Activated CD8-positive, alpha-beta memory T cell treated with anti-CD3 and anti-CD28 coated beads, Interleukin-2, amount 10 ng/mL, durations not matched to agents 7 days and 5 days (primary cell): ENCODE results near the gene ARHGEF33. TPM values are rescaled to one million over a fixed set of nuclear protein-coding genes. Genes with fewer than 3 reads are reported as not detected.

Experiments used
- ATAC-seq: fragments of 150-1000 bp; cut with Tn5 transposase; one replicate; pipeline ENCODE4 v1.10.0; 2021; ENCODE audit warnings: moderate library complexity
- CTCF ChIA-PET: fragments of 350-600 bp; sonication (Branson Sonifier 250); formaldehyde crosslinking; loops from one replicate; lab custom pipeline; 2021; ENCODE audit warnings: antibody characterized with exemption; lab: Charles Lee
- DNase-seq: peaks from one replicate; pipeline ENCODE4 v3.0.0-alpha.2; 2020
- H3K27ac Mint-ChIP-seq: one replicate; pipeline ENCODE4 v1.8.0; 2021; ENCODE audit warnings: mild to moderate bottlenecking, mixed read lengths
- H3K27me3 Mint-ChIP-seq: one replicate; pipeline ENCODE4 v1.8.0; 2021; ENCODE audit warnings: mixed read lengths
- H3K36me3 Mint-ChIP-seq: one replicate; pipeline ENCODE4 v1.8.0; 2021; ENCODE audit warnings: mild to moderate bottlenecking, mixed read lengths
- H3K4me1 Mint-ChIP-seq: one replicate; pipeline ENCODE4 v1.8.0; 2021; ENCODE audit warnings: mixed read lengths
- H3K4me3 Mint-ChIP-seq: one replicate; pipeline ENCODE4 v1.8.0; 2021; ENCODE audit warnings: mild to moderate bottlenecking, moderate library complexity, mixed read lengths
- H3K9me3 Mint-ChIP-seq: one replicate; pipeline ENCODE4 v1.8.0; 2022; ENCODE audit warnings: low read depth, mixed read lengths
- total RNA-seq, 2 experiments: library from RNA; stranded (reverse); gene quantifications; one replicate each; pipeline ENCODE4 v1.2.3, GENCODE V29; 2021

The ARHGEF33 gene
- total RNA-seq, 2 experiments from 2014 or later = 0.59 to 1.0 TPM

- Mint-ChIP-seq H3K4me3 (no peak overlapping the region), H3K4me1 (no peaks in the 10 kb centered on the region), H3K27me3 (peaks cover 4% of the 10 kb centered on the region), H3K9me3 (no peaks in the 10 kb centered on the region), H3K36me3 (no peaks in the 10 kb centered on the region), H3K27ac (no peak overlapping the region)
- CTCF ChIA-PET = no interaction called here
- ATAC-seq (no peak), DNase-seq (no peak)
Observed at GRCh38 chr2:38887902-38888554, 1.6 kb upstream of the ARHGEF33 start.

GRCh38 chr2:38889045-38889444 is 630 bp upstream of the ARHGEF33 start:
- no peak for ATAC-seq
- no peaks in the 10 kb centered on the region for H3K36me3 Mint-ChIP-seq
- no peak overlapping the region for H3K27ac Mint-ChIP-seq
- H3K27me3 Mint-ChIP-seq = peaks cover 4% of the 10 kb centered on the region
- H3K4me1 Mint-ChIP-seq = no peaks in the 10 kb centered on the region
- CTCF ChIA-PET = no interaction called here
- no peak overlapping the region for H3K4me3 Mint-ChIP-seq
- DNase-seq = no peak
- H3K9me3 Mint-ChIP-seq = no peaks in the 10 kb centered on the region

GRCh38 chr2:38892819-38893218 is 3.1 kb downstream of the ARHGEF33 start:
- CTCF ChIA-PET = no interaction called here
- no peak for ATAC-seq

GRCh38 chr2:38898256-38898655 is 8.6 kb downstream of the ARHGEF33 start:
- H3K36me3 Mint-ChIP-seq = no peaks in the 10 kb centered on the region
- H3K9me3 Mint-ChIP-seq = no peaks in the 10 kb centered on the region
- CTCF ChIA-PET = interaction anchor here (1.1 kb wide), 1 partner anchor 390 kb away, joined by 3 read pairs; no protein-coding TSS in a partner anchor
- peaks cover 12% of the 10 kb centered on the region for H3K27me3 Mint-ChIP-seq
- H3K27ac Mint-ChIP-seq = no peak overlapping the region
- H3K4me1 Mint-ChIP-seq = no peaks in the 10 kb centered on the region
- ATAC-seq (no peak), DNase-seq (no peak)
- H3K4me3 Mint-ChIP-seq = no peak overlapping the region

More at GRCh38 chr2:38892819-38893218, 3.1 kb downstream of the ARHGEF33 start:
- no peak overlapping the region for H3K27ac Mint-ChIP-seq
- no peak for DNase-seq
- H3K4me3 Mint-ChIP-seq = no peak overlapping the region
- H3K27me3 Mint-ChIP-seq = peaks cover 10% of the 10 kb centered on the region
- no peaks in the 10 kb centered on the region for H3K9me3 Mint-ChIP-seq
- no peaks in the 10 kb centered on the region for H3K36me3 Mint-ChIP-seq
- no peaks in the 10 kb centered on the region for H3K4me1 Mint-ChIP-seq

- H3K27ac Mint-ChIP-seq = no peak overlapping the region
- H3K4me1 Mint-ChIP-seq = no peaks in the 10 kb centered on the region
- H3K4me3 Mint-ChIP-seq = no peak overlapping the region
- no peaks in the 10 kb centered on the region for H3K9me3 Mint-ChIP-seq
- H3K36me3 Mint-ChIP-seq = no peaks in the 10 kb centered on the region
- CTCF ChIA-PET = no interaction called here
- ATAC-seq (no peak), DNase-seq (no peak)
- peaks cover 12% of the 10 kb centered on the region for H3K27me3 Mint-ChIP-seq
Observed at GRCh38 chr2:38900726-38901125, 11.1 kb downstream of the ARHGEF33 start.

- ATAC-seq (no peak), DNase-seq (no peak)
- Mint-ChIP-seq H3K4me3 (no peak overlapping the region), H3K36me3 (no peaks in the 10 kb centered on the region), H3K9me3 (no peaks in the 10 kb centered on the region), H3K27me3 (peaks cover under 1% of the 10 kb centered on the region), H3K27ac (no peak overlapping the region), H3K4me1 (peaks cover 16% of the 10 kb centered on the region)
- CTCF ChIA-PET = interaction anchor here (1.4 kb wide), 1 partner anchor 9 kb away, joined by 4 read pairs; no protein-coding TSS in a partner anchor
Observed at GRCh38 chr2:38905251-38905650, 15.6 kb downstream of the ARHGEF33 start.

- Mint-ChIP-seq H3K4me3 (no peak overlapping the region), H3K9me3 (no peaks in the 10 kb centered on the region), H3K36me3 (no peaks in the 10 kb centered on the region), H3K4me1 (peaks cover 16% of the 10 kb centered on the region), H3K27ac (no peak overlapping the region), H3K27me3 (no peaks in the 10 kb centered on the region)
- no peak for ATAC-seq
- CTCF ChIA-PET = no interaction called here
- no peak for DNase-seq
Observed at GRCh38 chr2:38907242-38907641, 17.6 kb downstream of the ARHGEF33 start.

- H3K4me1 Mint-ChIP-seq = peaks cover 16% of the 10 kb centered on the region
- peak; percentile 51 for DNase-seq
- H3K36me3 Mint-ChIP-seq = no peaks in the 10 kb centered on the region
- ATAC-seq = peak; percentile 88
- no peaks in the 10 kb centered on the region for H3K9me3 Mint-ChIP-seq
- CTCF ChIA-PET = no interaction called here
- H3K27ac Mint-ChIP-seq = peak overlapping the region; percentile 45
- no peak overlapping the region for H3K4me3 Mint-ChIP-seq
- no peaks in the 10 kb centered on the region for H3K27me3 Mint-ChIP-seq
Observed at GRCh38 chr2:38907743-38908562, 18.3 kb downstream of the ARHGEF33 start.

- no peaks in the 10 kb centered on the region for H3K27me3 Mint-ChIP-seq
- DNase-seq (no peak), ATAC-seq (no peak)
- no peaks in the 10 kb centered on the region for H3K9me3 Mint-ChIP-seq
- H3K4me1 Mint-ChIP-seq = peaks cover 16% of the 10 kb centered on the region
- H3K36me3 Mint-ChIP-seq = no peaks in the 10 kb centered on the region
- H3K27ac Mint-ChIP-seq = no peak overlapping the region
- CTCF ChIA-PET = interaction anchor here (0.6 to 1.2 kb wide), 3 partner anchors 14 to 38 kb away, joined by 3 read pairs; no protein-coding TSS in a partner anchor
- no peak overlapping the region for H3K4me3 Mint-ChIP-seq
Observed at GRCh38 chr2:38909872-38910271, 20.2 kb downstream of the ARHGEF33 start.

GRCh38 chr2:38911191-38911590 is 21.5 kb downstream of the ARHGEF33 start:
- DNase-seq = no peak
- no peaks in the 10 kb centered on the region for H3K27me3 Mint-ChIP-seq
- ATAC-seq = no peak
- H3K36me3 Mint-ChIP-seq = no peaks in the 10 kb centered on the region
- H3K4me1 Mint-ChIP-seq = peaks cover 16% of the 10 kb centered on the region
- no peak overlapping the region for H3K27ac Mint-ChIP-seq
- H3K4me3 Mint-ChIP-seq = no peak overlapping the region
- CTCF ChIA-PET = no interaction called here
- no peaks in the 10 kb centered on the region for H3K9me3 Mint-ChIP-seq

GRCh38 chr2:38912619-38913018 is 22.9 kb downstream of the ARHGEF33 start:
- Mint-ChIP-seq H3K4me1 (peaks cover 14% of the 10 kb centered on the region), H3K27me3 (no peaks in the 10 kb centered on the region), H3K4me3 (no peak overlapping the region), H3K9me3 (no peaks in the 10 kb centered on the region), H3K27ac (no peak overlapping the region), H3K36me3 (no peaks in the 10 kb centered on the region)
- ATAC-seq (no peak), DNase-seq (no peak)
- CTCF ChIA-PET = interaction anchor here (1.4 kb wide), 1 partner anchor 36 kb away, joined by 5 read pairs; no protein-coding TSS in a partner anchor

GRCh38 chr2:38922389-38922788 is 32.7 kb downstream of the ARHGEF33 start:
- H3K27ac Mint-ChIP-seq = no peak overlapping the region
- H3K27me3 Mint-ChIP-seq = peaks cover 11% of the 10 kb centered on the region
- CTCF ChIA-PET = no interaction called here
- H3K4me3 Mint-ChIP-seq = no peak overlapping the region
- H3K4me1 Mint-ChIP-seq = no peaks in the 10 kb centered on the region
- no peaks in the 10 kb centered on the region for H3K9me3 Mint-ChIP-seq
- ATAC-seq (no peak), DNase-seq (no peak)
- no peaks in the 10 kb centered on the region for H3K36me3 Mint-ChIP-seq

GRCh38 chr2:38922902-38923301 is 33.2 kb downstream of the ARHGEF33 start:
- H3K4me1 Mint-ChIP-seq = no peaks in the 10 kb centered on the region
- H3K27me3 Mint-ChIP-seq = peaks cover 11% of the 10 kb centered on the region
- H3K4me3 Mint-ChIP-seq = no peak overlapping the region
- no peak for DNase-seq
- no peaks in the 10 kb centered on the region for H3K9me3 Mint-ChIP-seq
- H3K36me3 Mint-ChIP-seq = no peaks in the 10 kb centered on the region
- ATAC-seq = no peak
- CTCF ChIA-PET = interaction anchor here (0.8 kb wide), 1 partner anchor 13 kb away, joined by 3 read pairs; no protein-coding TSS in a partner anchor
- H3K27ac Mint-ChIP-seq = no peak overlapping the region

- no peak overlapping the region for H3K27ac Mint-ChIP-seq
- no peaks in the 10 kb centered on the region for H3K4me1 Mint-ChIP-seq
- no peaks in the 10 kb centered on the region for H3K9me3 Mint-ChIP-seq
- ATAC-seq (no peak), DNase-seq (no peak)
- no peak overlapping the region for H3K4me3 Mint-ChIP-seq
- peaks cover 11% of the 10 kb centered on the region for H3K27me3 Mint-ChIP-seq
- H3K36me3 Mint-ChIP-seq = no peaks in the 10 kb centered on the region
- CTCF ChIA-PET = no interaction called here
Observed at GRCh38 chr2:38925982-38926381, 36.3 kb downstream of the ARHGEF33 start.
